IMR-90 (cell line): ENCODE measurements around the gene CIT. TPM values are rescaled to one million over a fixed set of nuclear protein-coding genes. Genes with fewer than 3 reads are reported as not detected.

Source experiments
- ATAC-seq: fragments of 200-7000 bp; cut with Tn5 transposase; 2 replicates; pipeline ENCODE4 v1.9.1; 2020; ENCODE audit warnings: low read depth, mild to moderate bottlenecking, moderate library complexity
- BruUV-seq: library from RNA; stranded (reverse); fragments of 400-500 nt; replicated peaks from 2 replicates; lab custom pipeline; 2021; lab: Mats Ljungman, UMichigan
- CTCF ChIA-PET: fragments of 300-600 bp; formaldehyde crosslinking; extraction: SDS; loops from one replicate; lab custom pipeline; 2021; ENCODE audit warnings: antibody characterized with exemption; lab: Yijun Ruan, JAX
- POLR2A ChIA-PET: fragments of 300-600 bp; sonication (Branson Sonifier 250); formaldehyde crosslinking; loops from one replicate; lab custom pipeline; 2022; ENCODE audit warnings: antibody characterized with exemption; ENCODE audit not compliant: unreplicated experiment; lab: Charles Lee
- DNase-seq: peaks from one replicate; pipeline ENCODE4 v3.0.0; 2013
- H2AFZ ChIP-seq: replicated peaks from 2 replicates; pipeline ENCODE3; 2013; ENCODE audit warnings: low read length, mild to moderate bottlenecking; ENCODE audit not compliant: poor library complexity
- H2AK5ac ChIP-seq: 2 replicates; pipeline ENCODE4 v1.6.1; 2013; ENCODE audit warnings: low read depth, low read length, inconsistent platforms
- H2AK9ac ChIP-seq: replicated peaks from 2 replicates; pipeline ENCODE3; 2013; ENCODE audit warnings: mild to moderate bottlenecking, low read depth, low read length, moderate library complexity; ENCODE audit not compliant: poor library complexity
- H2BK120ac ChIP-seq: 2 replicates; pipeline ENCODE4 v1.6.1; 2013; ENCODE audit warnings: low read depth, low read length, inconsistent platforms
- H2BK15ac ChIP-seq: 3 replicates; pipeline ENCODE4 v1.6.1; 2013; ENCODE audit warnings: low read depth, low read length, inconsistent platforms
- H2BK20ac ChIP-seq: 2 replicates; pipeline ENCODE4 v1.6.1; 2013; ENCODE audit warnings: low read depth, mild to moderate bottlenecking, inconsistent platforms, low read length, moderate library complexity
- H2BK5ac ChIP-seq: 2 replicates; pipeline ENCODE4 v1.6.1; 2013; ENCODE audit warnings: mild to moderate bottlenecking, low read depth, low read length, inconsistent platforms; ENCODE audit not compliant: poor library complexity, severe bottlenecking
- H3K14ac ChIP-seq: replicated peaks from 2 replicates; pipeline ENCODE4 v1.6.1; 2013; ENCODE audit warnings: low read depth, low read length, inconsistent platforms
- H3K18ac ChIP-seq: 2 replicates; pipeline ENCODE4 v1.6.1; 2013; ENCODE audit warnings: low read depth, low read length, control low read depth
- H3K23ac ChIP-seq: 2 replicates; pipeline ENCODE4 v1.6.1; 2013; ENCODE audit warnings: low read depth, low read length, inconsistent platforms
- H3K27ac ChIP-seq: 2 replicates; pipeline ENCODE4 v1.5.1; 2013; ENCODE audit warnings: mild to moderate bottlenecking, control low read depth, low read length; ENCODE audit not compliant: insufficient read depth
- H3K27me3 ChIP-seq: 2 replicates; pipeline ENCODE4 v1.6.1; 2013; ENCODE audit warnings: low read length; ENCODE audit not compliant: control insufficient read depth, insufficient read depth
- H3K36me3 ChIP-seq: 2 replicates; pipeline ENCODE4 v1.6.1; 2013; ENCODE audit warnings: low read length, mixed read lengths; ENCODE audit not compliant: control insufficient read depth, insufficient read depth
- H3K4ac ChIP-seq: 2 replicates; pipeline ENCODE4 v1.6.1; 2013; ENCODE audit warnings: low read depth, low read length, inconsistent platforms
- H3K4me1 ChIP-seq: 2 replicates; pipeline ENCODE4 v1.6.1; 2013; ENCODE audit warnings: low read length, mixed read lengths; ENCODE audit not compliant: control insufficient read depth, insufficient read depth
- H3K4me2 ChIP-seq: 2 replicates; pipeline ENCODE4 v1.6.1; 2013; ENCODE audit warnings: low read depth, mild to moderate bottlenecking, control low read depth, low read length, moderate library complexity
- H3K4me3 ChIP-seq: 2 replicates; pipeline ENCODE4 v1.5.1; 2013; ENCODE audit warnings: low read depth, mild to moderate bottlenecking, control low read depth, low read length, moderate library complexity; ENCODE audit not compliant: insufficient read depth
- H3K56ac ChIP-seq: 2 replicates; pipeline ENCODE4 v1.6.1; 2013; ENCODE audit warnings: low read length, inconsistent platforms; ENCODE audit not compliant: insufficient read depth; ENCODE audit errors: extremely low read depth
- H3K79me1 ChIP-seq, 2 experiments: 2 replicates each; pipeline ENCODE4 v1.6.1; 2013; ENCODE audit warnings: low read length in 2 of 2, inconsistent platforms in 1 of 2, low read depth in 1 of 2
- H3K9ac ChIP-seq: 2 replicates; pipeline ENCODE4 v1.6.1; 2013; ENCODE audit warnings: low read depth, low read length, control low read depth
- H3K9me1 ChIP-seq: 2 replicates; pipeline ENCODE4 v1.6.1; 2013; ENCODE audit warnings: low read length, inconsistent platforms; ENCODE audit not compliant: insufficient read depth
- H3K9me3 ChIP-seq: 2 replicates; pipeline ENCODE4 v1.6.1; 2013; ENCODE audit warnings: low read length; ENCODE audit not compliant: control insufficient read depth, insufficient read depth
- H4K20me1 ChIP-seq: 2 replicates; pipeline ENCODE4 v1.6.1; 2013; ENCODE audit warnings: low read length, inconsistent platforms; ENCODE audit not compliant: insufficient read depth
- H4K5ac ChIP-seq: 2 replicates; pipeline ENCODE4 v1.6.1; 2013; ENCODE audit warnings: mild to moderate bottlenecking, low read depth, low read length, control low read depth
- H4K8ac ChIP-seq, 2 experiments: 2 replicates each; pipeline ENCODE4 v1.6.1; 2013; ENCODE audit warnings: low read depth in 2 of 2, low read length in 2 of 2, control low read depth in 1 of 2, inconsistent platforms in 1 of 2
- H4K91ac ChIP-seq: 2 replicates; pipeline ENCODE4 v1.6.1; 2013; ENCODE audit warnings: low read depth, low read length, inconsistent platforms; ENCODE audit not compliant: insufficient read depth
- CEBPB ChIP-seq: IDR thresholded peaks from 2 replicates; pipeline ENCODE4 v1.6.1; 2012; ENCODE audit warnings: low read depth, low read length, improper control_type of control experiment
- MAFK ChIP-seq: IDR thresholded peaks from 2 replicates; pipeline ENCODE4 v1.6.1; 2012; ENCODE audit warnings: low read depth, low read length, improper control_type of control experiment
- MAZ ChIP-seq: IDR thresholded peaks from 2 replicates; pipeline ENCODE4 v1.6.1; 2012; ENCODE audit warnings: low read depth, mild to moderate bottlenecking, low read length, improper control_type of control experiment, moderate library complexity, borderline replicate concordance
- MXI1 ChIP-seq: IDR thresholded peaks from 2 replicates; pipeline ENCODE4 v1.6.1; 2012; ENCODE audit warnings: low read depth, mild to moderate bottlenecking, low read length, moderate library complexity, borderline replicate concordance
- NFE2L2 ChIP-seq: fragments of 150-350 bp; IDR thresholded peaks from 2 replicates; pipeline ENCODE4 v1.6.1; 2016; ENCODE audit warnings: low read depth, mild to moderate bottlenecking, low read length
- POLR2A ChIP-seq: IDR thresholded peaks from 2 replicates; pipeline ENCODE4 v1.6.1; 2012; ENCODE audit warnings: mild to moderate bottlenecking, low read depth, low read length
- RAD21 ChIP-seq: IDR thresholded peaks from 2 replicates; pipeline ENCODE4 v1.6.1; 2012; ENCODE audit warnings: low read length, improper control_type of control experiment
- RCOR1 ChIP-seq: IDR thresholded peaks from 2 replicates; pipeline ENCODE4 v1.6.1; 2012; ENCODE audit warnings: mild to moderate bottlenecking, low read length, improper control_type of control experiment; ENCODE audit not compliant: insufficient replicate concordance
- SMC3 ChIP-seq: fragments of 150-350 bp; IDR thresholded peaks from 2 replicates; pipeline ENCODE4 v1.6.1; 2016; ENCODE audit warnings: low read depth, mild to moderate bottlenecking, antibody characterized with exemption, low read length, moderate library complexity
- WGBS, 2 experiments: methylation state at CpG; one replicate each; pipeline versions ENCODE4 v1.1.5 to v1.1.7; 2013; ENCODE audit warnings: missing lambda C conversion rate in 2 of 2; ENCODE audit not compliant: insufficient read length in 1 of 2; ENCODE audit errors: extremely low coverage in 2 of 2; 5-methylcytosine and 5-hydroxymethylcytosine counted together
- dilution Hi-C: fragments of 300-500 bp; cut with HindIII; formaldehyde crosslinking; loops from one replicate; pipeline ENCODE4 v1.14.3; 2018; ENCODE audit warnings: low sequenced_read_pairs; ENCODE audit not compliant: unreplicated experiment
- in situ Hi-C: fragments of 300-500 bp; cut with MboI; formaldehyde crosslinking; loops from 3 replicates; pipeline ENCODE4 v1.14.3; 2019; ENCODE audit warnings: low sequenced_read_pairs, inconsistent platforms, mixed read lengths
- intact Hi-C: fragments of 100-400 bp; cut with micrococcal nuclease; formaldehyde crosslinking; loops from 2 replicates; pipeline ENCODE4 v1.10.0; 2022
- polyA plus RNA-seq, 3 experiments: library from polyadenylated mRNA; depleted of rRNA; stranded (reverse); fragments of >200 nt; gene quantifications; 2 replicates each; pipeline ENCODE4 v1.2.3, GENCODE V29; 2012; ENCODE audit warnings: low replicate concordance in 1 of 3
- total RNA-seq: library from RNA; depleted of rRNA; stranded (reverse); fragments of >200 nt; gene quantifications from 2 replicates; pipeline ENCODE4 v1.2.3, GENCODE V29; 2012
- TF ChIP-seq, protein P1 (sequence below): fragments of 150-350 bp; IDR thresholded peaks from 2 replicates; pipeline ENCODE4 v1.6.1; 2017; ENCODE audit warnings: mild to moderate bottlenecking, antibody characterized with exemption, low read length, low read depth
- TF ChIP-seq, protein P2 (sequence below): conservative IDR thresholded peaks from 2 replicates; pipeline ENCODE4 v1.5.1; 2012; ENCODE audit warnings: mild to moderate bottlenecking, low read depth, low read length, improper control_type of control experiment
- TF ChIP-seq, protein P3 (sequence below): fragments of 150-350 bp; IDR thresholded peaks from 2 replicates; pipeline ENCODE4 v1.6.1; 2016; ENCODE audit warnings: low read depth, mild to moderate bottlenecking, low read length, moderate library complexity, borderline replicate concordance

The CIT gene
- total and polyA plus RNA-seq, 2 of the 4 experiments (the other 2 are of a cell fraction): 13.1 to 21.0 TPM

DNA sequence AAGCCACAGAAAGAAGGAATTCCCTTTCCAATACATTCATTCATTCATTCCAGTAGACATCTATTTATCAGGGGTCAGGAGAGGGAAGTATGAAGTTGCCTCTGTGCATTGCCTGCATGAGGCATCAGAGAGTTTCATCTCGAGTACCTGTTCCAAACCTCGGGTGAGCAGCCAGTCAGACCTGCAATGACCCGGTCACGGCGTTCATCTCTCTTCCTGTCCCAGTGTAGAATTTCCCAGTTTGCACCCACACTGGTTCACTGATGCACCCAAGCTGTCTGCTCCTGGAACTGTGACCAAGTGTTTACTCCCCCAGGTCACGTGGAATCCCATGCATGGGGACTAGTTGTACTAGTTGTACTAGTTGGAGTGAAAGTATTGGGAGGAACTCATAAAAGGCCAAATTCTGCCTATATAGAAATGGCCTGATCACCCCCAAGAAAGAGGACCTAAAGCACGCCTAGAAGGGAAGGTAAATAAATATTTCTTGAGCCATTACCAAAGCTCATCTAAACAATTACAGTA lies 231.5 kb downstream of the CIT start:
- WGBS, 2 experiments: 100% methylated on average over 1 of the region's 7 CpGs; no CpG with 5 or more reads in 1 of the 2 experiments
- Histone ChIP-seq H3K4ac (no peak overlapping the region), H2BK20ac (no peak overlapping the region), H4K5ac (no peak overlapping the region), H2BK120ac (no peak overlapping the region), H2BK15ac (no peak overlapping the region), H4K20me1 (no peaks in the 10 kb centered on the region), H3K56ac (no peak overlapping the region), H4K8ac (no peak overlapping the region), H3K9ac (no peak overlapping the region), H2AK5ac (no peak overlapping the region), H3K79me1 (no peaks in the 10 kb centered on the region), H2BK5ac (no peak overlapping the region), H4K91ac (no peak overlapping the region), H3K4me3 (no peak overlapping the region), H3K27ac (no peak overlapping the region), H3K14ac (no peak overlapping the region), H3K23ac (no peak overlapping the region), H3K4me1 (no peaks in the 10 kb centered on the region), H3K27me3 (no peaks in the 10 kb centered on the region), H3K18ac (no peak overlapping the region), H2AFZ (no peak overlapping the region), H3K4me2 (no peak overlapping the region), H3K9me3 (no peaks in the 10 kb centered on the region), H2AK9ac (peak overlapping the region; percentile 51), H3K9me1 (no peaks in the 10 kb centered on the region), H3K36me3 (no peaks in the 10 kb centered on the region)
- ATAC-seq (no peak), DNase-seq (no peak)
- dilution Hi-C loops (no loop called here), in situ Hi-C loops (no loop called here), intact Hi-C loops (no loop called here)
- CTCF ChIA-PET: no interaction called here
- no TSS peak for BruUV-seq
- TF ChIP-seq RCOR1 (no peak), CEBPB (no peak), POLR2A (no peak), MAFK (no peak), NFE2L2 (no peak), MXI1 (no peak), RAD21 (no peak), SMC3 (no peak), MAZ (no peak)
- TF ChIP-seq, protein P1, sequence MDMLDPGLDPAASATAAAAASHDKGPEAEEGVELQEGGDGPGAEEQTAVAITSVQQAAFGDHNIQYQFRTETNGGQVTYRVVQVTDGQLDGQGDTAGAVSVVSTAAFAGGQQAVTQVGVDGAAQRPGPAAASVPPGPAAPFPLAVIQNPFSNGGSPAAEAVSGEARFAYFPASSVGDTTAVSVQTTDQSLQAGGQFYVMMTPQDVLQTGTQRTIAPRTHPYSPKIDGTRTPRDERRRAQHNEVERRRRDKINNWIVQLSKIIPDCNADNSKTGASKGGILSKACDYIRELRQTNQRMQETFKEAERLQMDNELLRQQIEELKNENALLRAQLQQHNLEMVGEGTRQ: no peak
- TF ChIP-seq, protein P2, sequence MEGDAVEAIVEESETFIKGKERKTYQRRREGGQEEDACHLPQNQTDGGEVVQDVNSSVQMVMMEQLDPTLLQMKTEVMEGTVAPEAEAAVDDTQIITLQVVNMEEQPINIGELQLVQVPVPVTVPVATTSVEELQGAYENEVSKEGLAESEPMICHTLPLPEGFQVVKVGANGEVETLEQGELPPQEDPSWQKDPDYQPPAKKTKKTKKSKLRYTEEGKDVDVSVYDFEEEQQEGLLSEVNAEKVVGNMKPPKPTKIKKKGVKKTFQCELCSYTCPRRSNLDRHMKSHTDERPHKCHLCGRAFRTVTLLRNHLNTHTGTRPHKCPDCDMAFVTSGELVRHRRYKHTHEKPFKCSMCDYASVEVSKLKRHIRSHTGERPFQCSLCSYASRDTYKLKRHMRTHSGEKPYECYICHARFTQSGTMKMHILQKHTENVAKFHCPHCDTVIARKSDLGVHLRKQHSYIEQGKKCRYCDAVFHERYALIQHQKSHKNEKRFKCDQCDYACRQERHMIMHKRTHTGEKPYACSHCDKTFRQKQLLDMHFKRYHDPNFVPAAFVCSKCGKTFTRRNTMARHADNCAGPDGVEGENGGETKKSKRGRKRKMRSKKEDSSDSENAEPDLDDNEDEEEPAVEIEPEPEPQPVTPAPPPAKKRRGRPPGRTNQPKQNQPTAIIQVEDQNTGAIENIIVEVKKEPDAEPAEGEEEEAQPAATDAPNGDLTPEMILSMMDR: no peak
- TF ChIP-seq, protein P3, sequence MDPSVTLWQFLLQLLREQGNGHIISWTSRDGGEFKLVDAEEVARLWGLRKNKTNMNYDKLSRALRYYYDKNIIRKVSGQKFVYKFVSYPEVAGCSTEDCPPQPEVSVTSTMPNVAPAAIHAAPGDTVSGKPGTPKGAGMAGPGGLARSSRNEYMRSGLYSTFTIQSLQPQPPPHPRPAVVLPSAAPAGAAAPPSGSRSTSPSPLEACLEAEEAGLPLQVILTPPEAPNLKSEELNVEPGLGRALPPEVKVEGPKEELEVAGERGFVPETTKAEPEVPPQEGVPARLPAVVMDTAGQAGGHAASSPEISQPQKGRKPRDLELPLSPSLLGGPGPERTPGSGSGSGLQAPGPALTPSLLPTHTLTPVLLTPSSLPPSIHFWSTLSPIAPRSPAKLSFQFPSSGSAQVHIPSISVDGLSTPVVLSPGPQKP: no peak
- POLR2A ChIA-PET: no interaction called here
